ENCODE data around the gene EFTUD2.
"Not testable (repeated sequence)": the region's sequence is repeated elsewhere in the genome, so short reads cannot be mapped to it uniquely, and the experiment has no call there.

GRCh38 chr17:44945652-44946051 lies 46.4 kb upstream of the EFTUD2 start:
- TF ChIP-seq CTCF (conservative IDR thresholded peaks at IDR 0.05; ENCODE audit: low read length); EZH2phosphoT487 (IDR thresholded peaks at IDR 0.05; ENCODE audit: borderline replicate concordance, low read depth, low read length): not testable (repeated sequence)

All from OCI-LY7 (cell line).